ENCODE measurements around the gene NR4A2.

DNA sequence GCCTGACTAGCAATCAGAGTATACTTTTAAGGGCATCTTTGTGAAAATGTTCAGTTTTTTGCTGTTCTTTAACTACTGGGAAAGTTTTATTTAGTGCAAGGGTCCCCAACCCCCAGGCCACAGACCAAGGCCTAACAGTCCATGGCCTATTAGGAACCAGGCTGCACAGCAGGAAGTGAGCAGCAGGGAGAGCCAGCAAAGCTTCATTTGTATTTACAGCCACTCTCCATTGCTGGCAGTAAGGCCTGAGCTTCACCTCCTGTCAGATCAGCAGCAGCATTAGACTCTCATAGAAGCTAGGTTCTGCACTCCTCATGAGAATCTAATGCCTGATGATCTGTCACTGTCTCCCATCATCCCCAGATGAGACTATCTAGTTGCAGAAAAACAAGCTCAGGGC is 17.1 kb upstream of the NR4A2 start:
- TF ChIP-seq, protein P1, sequence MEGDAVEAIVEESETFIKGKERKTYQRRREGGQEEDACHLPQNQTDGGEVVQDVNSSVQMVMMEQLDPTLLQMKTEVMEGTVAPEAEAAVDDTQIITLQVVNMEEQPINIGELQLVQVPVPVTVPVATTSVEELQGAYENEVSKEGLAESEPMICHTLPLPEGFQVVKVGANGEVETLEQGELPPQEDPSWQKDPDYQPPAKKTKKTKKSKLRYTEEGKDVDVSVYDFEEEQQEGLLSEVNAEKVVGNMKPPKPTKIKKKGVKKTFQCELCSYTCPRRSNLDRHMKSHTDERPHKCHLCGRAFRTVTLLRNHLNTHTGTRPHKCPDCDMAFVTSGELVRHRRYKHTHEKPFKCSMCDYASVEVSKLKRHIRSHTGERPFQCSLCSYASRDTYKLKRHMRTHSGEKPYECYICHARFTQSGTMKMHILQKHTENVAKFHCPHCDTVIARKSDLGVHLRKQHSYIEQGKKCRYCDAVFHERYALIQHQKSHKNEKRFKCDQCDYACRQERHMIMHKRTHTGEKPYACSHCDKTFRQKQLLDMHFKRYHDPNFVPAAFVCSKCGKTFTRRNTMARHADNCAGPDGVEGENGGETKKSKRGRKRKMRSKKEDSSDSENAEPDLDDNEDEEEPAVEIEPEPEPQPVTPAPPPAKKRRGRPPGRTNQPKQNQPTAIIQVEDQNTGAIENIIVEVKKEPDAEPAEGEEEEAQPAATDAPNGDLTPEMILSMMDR (IDR thresholded peaks at IDR 0.05): no peak
- no peak for TF ChIP-seq POLR2A (IDR thresholded peaks at IDR 0.05)

All from heart left ventricle (tissue), 13 donors.